Measurements from ENCODE around the gene ZNF451.
"Not testable (repeated sequence)": the region's sequence is repeated elsewhere in the genome, so short reads cannot be mapped to it uniquely, and the experiment has no call there.

- not testable (repeated sequence) for TF ChIP-seq POLR2AphosphoS5 (IDR thresholded peaks at IDR 0.05; ENCODE audit: borderline replicate concordance, low read depth, low read length); EZH2 (IDR thresholded peaks at IDR 0.05); FOXP2 (optimal IDR thresholded peaks at IDR 0.05; ENCODE audit: control extremely low read depth, extremely low read length, insufficient read depth)
These were observed 575 bp downstream of the ZNF451 start for GRCh38 chr6:57090458-57091067.
